HEK293 (cell line): ENCODE results near the gene CACUL1.
A peak's percentile ranks its signal among the peaks of the same experiment; 100 is the strongest.

ENCODE experiments used
- CTCF ChIA-PET: fragments of 350-600 bp; formaldehyde crosslinking; extraction: SDS; loops from one replicate; lab custom pipeline; 2021; ENCODE audit warnings: antibody characterized with exemption; lab: Yijun Ruan, JAX
- POLR2A ChIA-PET: fragments of 300-600 bp; formaldehyde crosslinking; extraction: SDS; loops from one replicate; lab custom pipeline; 2020; ENCODE audit warnings: antibody characterized with exemption, inconsistent platforms; lab: Yijun Ruan, JAX
- H3K27ac ChIP-seq: fragments of 200-500 bp; sonication (Bioruptor generic); 2 replicates; pipeline ENCODE4 v1.5.1; 2014; ENCODE audit warnings: low read depth, low read length, control low read depth, inconsistent platforms; ENCODE audit errors: extremely low read depth
- H3K36me3 ChIP-seq, 2 experiments: fragments of 200-500 bp in 1 of 2; sonication (Bioruptor generic) in 1 of 2; 1 replicate in 1 of 2; 2 replicates in 1 of 2; pipeline ENCODE4 v1.5.1; 2014 to 2017; ENCODE audit warnings: inconsistent platforms in 2 of 2, low read length in 2 of 2; ENCODE audit not compliant: control insufficient read depth in 2 of 2, insufficient read depth in 1 of 2
- H3K4me1 ChIP-seq: fragments of 200-500 bp; sonication (Bioruptor generic); 2 replicates; pipeline ENCODE4 v1.5.1; 2014; ENCODE audit warnings: mild to moderate bottlenecking, low read length, inconsistent platforms; ENCODE audit not compliant: control insufficient read depth, insufficient read depth
- H3K4me3 ChIP-seq: 2 replicates; pipeline ENCODE4 v1.5.1; 2011; ENCODE audit warnings: low read depth, mild to moderate bottlenecking, control low read depth, low read length, moderate library complexity
- H3K9me3 ChIP-seq: fragments of 200-500 bp; sonication (Bioruptor generic); 2 replicates; pipeline ENCODE4 v1.5.1; 2014; ENCODE audit warnings: low read depth, low read length, inconsistent platforms; ENCODE audit not compliant: control insufficient read depth, insufficient read depth
- GLIS2 ChIP-seq: fragments of 450-650 bp; formaldehyde crosslinking; IDR thresholded peaks from 2 replicates; pipeline ENCODE4 v1.5.1; 2016; ENCODE audit warnings: missing biosample characterization, missing genetic modification characterization
- HOXD13 ChIP-seq: sonication (generic); formaldehyde crosslinking; IDR thresholded peaks from 2 replicates; pipeline ENCODE4 v1.8.0; 2022; ENCODE audit warnings: missing genetic modification reagents, borderline replicate concordance
- KLF10 ChIP-seq: fragments of 450-650 bp; IDR thresholded peaks from 2 replicates; pipeline ENCODE4 v1.5.1; 2018; ENCODE audit warnings: missing biosample characterization, mild to moderate bottlenecking, missing genetic modification characterization
- KLF8 ChIP-seq: fragments of 450-650 bp; formaldehyde crosslinking; IDR thresholded peaks from 2 replicates; pipeline ENCODE4 v1.5.1; 2016; ENCODE audit warnings: missing biosample characterization, missing genetic modification characterization
- OVOL3 ChIP-seq: fragments of 450-650 bp; formaldehyde crosslinking; IDR thresholded peaks from 2 replicates; pipeline ENCODE4 v1.5.1; 2016; ENCODE audit warnings: missing biosample characterization, missing genetic modification characterization
- SP2 ChIP-seq: fragments of 450-650 bp; formaldehyde crosslinking; IDR thresholded peaks from 2 replicates; pipeline ENCODE4 v1.5.1; 2016; ENCODE audit warnings: missing biosample characterization, missing genetic modification characterization
- WT1 ChIP-seq: fragments of 450-650 bp; formaldehyde crosslinking; IDR thresholded peaks from 2 replicates; pipeline ENCODE4 v1.5.1; 2016; ENCODE audit warnings: missing biosample characterization, missing genetic modification characterization
- ZBTB1 ChIP-seq: fragments of 450-650 bp; formaldehyde crosslinking; IDR thresholded peaks from 2 replicates; pipeline ENCODE4 v1.5.1; 2016; ENCODE audit warnings: missing biosample characterization, missing genetic modification characterization
- ZBTB8A ChIP-seq: fragments of 450-650 bp; formaldehyde crosslinking; IDR thresholded peaks from 2 replicates; pipeline ENCODE4 v1.5.1; 2016; ENCODE audit warnings: missing biosample characterization, missing genetic modification characterization
- ZNF10 ChIP-seq: fragments of 450-650 bp; formaldehyde crosslinking; IDR thresholded peaks from 2 replicates; pipeline ENCODE4 v1.5.1; 2017; ENCODE audit warnings: missing biosample characterization, missing genetic modification characterization
- ZNF114 ChIP-seq: fragments of 450-650 bp; formaldehyde crosslinking; IDR thresholded peaks from 2 replicates; pipeline ENCODE4 v1.5.0; 2017; ENCODE audit warnings: missing biosample characterization, missing genetic modification characterization
- ZNF248 ChIP-seq: fragments of 450-650 bp; formaldehyde crosslinking; IDR thresholded peaks from 2 replicates; pipeline ENCODE4 v1.5.1; 2017; ENCODE audit warnings: missing biosample characterization, missing genetic modification characterization
- ZNF530 ChIP-seq: fragments of 450-650 bp; formaldehyde crosslinking; IDR thresholded peaks from 2 replicates; pipeline ENCODE4 v1.5.1; 2016; ENCODE audit warnings: low read depth, missing biosample characterization, missing genetic modification characterization
- ZNF548 ChIP-seq: fragments of 450-650 bp; formaldehyde crosslinking; IDR thresholded peaks from 2 replicates; pipeline ENCODE4 v1.5.1; 2016; ENCODE audit warnings: missing biosample characterization, missing genetic modification characterization
- ZNF560 ChIP-seq: fragments of 450-650 bp; formaldehyde crosslinking; IDR thresholded peaks from 2 replicates; pipeline ENCODE4 v1.5.1; 2017; ENCODE audit warnings: missing biosample characterization, missing genetic modification characterization, borderline replicate concordance
- ZNF610 ChIP-seq: fragments of 450-650 bp; formaldehyde crosslinking; IDR thresholded peaks from 2 replicates; pipeline ENCODE4 v1.5.1; 2016; ENCODE audit warnings: missing biosample characterization, missing genetic modification characterization, borderline replicate concordance
- ZNF623 ChIP-seq: fragments of 450-650 bp; formaldehyde crosslinking; IDR thresholded peaks from 2 replicates; pipeline ENCODE4 v1.5.1; 2016; ENCODE audit warnings: missing biosample characterization, missing genetic modification characterization
- ZNF624 ChIP-seq: fragments of 450-650 bp; formaldehyde crosslinking; IDR thresholded peaks from 2 replicates; pipeline ENCODE4 v1.5.1; 2017; ENCODE audit warnings: missing biosample characterization, missing genetic modification characterization
- ZNF776 ChIP-seq: fragments of 450-650 bp; formaldehyde crosslinking; IDR thresholded peaks from 2 replicates; pipeline ENCODE4 v1.5.0; 2017; ENCODE audit warnings: missing biosample characterization, missing genetic modification characterization, borderline replicate concordance
- TF ChIP-seq, protein P1 (sequence below): fragments of 450-650 bp; formaldehyde crosslinking; IDR thresholded peaks from 2 replicates; pipeline ENCODE4 v1.5.1; 2016; ENCODE audit warnings: missing biosample characterization, missing genetic modification characterization
- TF ChIP-seq, protein P2 (sequence below): fragments of 450-650 bp; formaldehyde crosslinking; IDR thresholded peaks from 2 replicates; pipeline ENCODE4 v1.5.1; 2016; ENCODE audit warnings: missing biosample characterization, missing genetic modification characterization
- TF ChIP-seq, protein P3 (sequence below): fragments of 450-650 bp; formaldehyde crosslinking; IDR thresholded peaks from 2 replicates; pipeline ENCODE4 v1.5.1; 2016; ENCODE audit warnings: missing biosample characterization, missing genetic modification characterization
- TF ChIP-seq, protein P4 (sequence below): fragments of 450-650 bp; formaldehyde crosslinking; IDR thresholded peaks from 2 replicates; pipeline ENCODE4 v1.5.1; 2016; ENCODE audit warnings: missing biosample characterization, missing genetic modification characterization, borderline replicate concordance
- TF ChIP-seq, protein P5 (sequence below): fragments of 450-650 bp; formaldehyde crosslinking; IDR thresholded peaks from 2 replicates; pipeline ENCODE4 v1.5.1; 2016; ENCODE audit warnings: missing biosample characterization, missing genetic modification characterization
- TF ChIP-seq, protein P6 (sequence below): fragments of 450-650 bp; formaldehyde crosslinking; IDR thresholded peaks from 2 replicates; pipeline ENCODE4 v1.5.1; 2016; ENCODE audit warnings: missing biosample characterization, missing genetic modification characterization

CACUL1 gene

DNA sequence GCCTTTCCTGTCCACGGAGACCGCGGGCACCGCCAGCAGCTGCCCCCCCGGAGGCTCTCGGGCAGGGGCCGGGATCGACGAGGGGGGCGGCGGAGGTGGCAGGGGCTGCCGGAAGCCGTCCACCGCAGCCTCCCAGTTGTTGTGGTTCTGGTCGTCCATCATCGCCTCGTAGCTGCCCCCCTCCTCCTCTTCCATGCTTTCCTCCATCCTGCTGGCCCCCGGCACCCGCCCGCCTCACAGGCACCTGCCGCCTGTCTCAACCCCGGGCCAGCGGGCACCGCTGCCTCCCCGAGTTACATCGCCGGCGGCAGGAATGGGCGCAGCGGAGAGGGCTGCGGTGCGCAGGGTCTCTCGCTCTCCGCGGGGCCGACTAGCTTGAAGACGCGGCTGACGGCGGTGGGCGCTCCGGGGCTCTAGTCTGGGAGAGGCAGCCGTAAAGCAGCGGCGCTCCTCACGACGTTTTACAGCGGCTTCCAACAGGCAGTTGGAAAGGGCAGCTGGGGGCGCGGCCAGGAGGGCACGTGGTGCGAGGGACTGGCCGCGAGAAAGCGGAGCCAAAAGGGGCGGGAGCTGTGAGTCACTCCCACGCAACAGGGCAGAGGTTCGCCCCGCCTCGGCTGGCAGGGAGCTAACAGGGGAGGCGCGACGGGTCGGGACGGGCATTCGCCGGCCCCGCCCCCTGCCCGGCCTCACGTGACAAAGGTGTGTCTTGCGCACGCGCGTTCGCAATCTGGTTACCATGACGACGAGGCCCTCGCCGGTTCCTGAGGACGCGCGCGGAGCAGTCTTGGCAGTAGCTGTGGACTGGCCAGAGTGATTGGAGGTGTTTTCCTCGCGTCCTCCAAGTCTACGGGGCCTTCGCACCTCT is at the start of gene CACUL1:
Gene CACUL1 (minus strand): TSS at position 415 of the 868 bp plus-strand sequence. CDS start 208 bp downstream, at position 207.
- CTCF ChIA-PET: interaction anchor here (0.6 to 2.0 kb wide), 8 partner anchors 17 to 95 kb away, joined by 3 to 9 read pairs (median 4); no protein-coding TSS in a partner anchor
- POLR2A ChIA-PET: interaction anchor here (0.6 to 2.4 kb wide), 23 partner anchors 9 to 1381 kb away, joined by 3 to 27 read pairs (median 5); partner anchors contain the start of genes DENND10 and NANOS1
- TF ChIP-seq ZNF548 (tag by site-specific recombination) (no peak; the same call in 1 of the 2 replicates), ZNF10 (tag by site-specific recombination) (no peak), HOXD13 (CRISPR knock-in tag) (no peak), ZNF530 (tag by site-specific recombination) (no peak), ZNF248 (tag by site-specific recombination) (no peak), KLF8 (tag by site-specific recombination) (peak; percentile 92), KLF10 (peak; percentile 99), ZNF114 (no peak), ZNF624 (tag by site-specific recombination) (no peak), WT1 (peak; percentile 81), SP2 (tag by site-specific recombination) (peak; percentile 99), ZNF560 (tag by site-specific recombination) (no peak), OVOL3 (tag by site-specific recombination) (no peak), ZNF623 (no peak), ZBTB8A (tag by site-specific recombination) (peak; percentile 88), GLIS2 (peak; percentile 65), ZNF776 (no peak), ZBTB1 (no peak), ZNF610 (tag by site-specific recombination) (no peak; the same call in 1 of the 2 replicates)
- TF ChIP-seq, protein P1, sequence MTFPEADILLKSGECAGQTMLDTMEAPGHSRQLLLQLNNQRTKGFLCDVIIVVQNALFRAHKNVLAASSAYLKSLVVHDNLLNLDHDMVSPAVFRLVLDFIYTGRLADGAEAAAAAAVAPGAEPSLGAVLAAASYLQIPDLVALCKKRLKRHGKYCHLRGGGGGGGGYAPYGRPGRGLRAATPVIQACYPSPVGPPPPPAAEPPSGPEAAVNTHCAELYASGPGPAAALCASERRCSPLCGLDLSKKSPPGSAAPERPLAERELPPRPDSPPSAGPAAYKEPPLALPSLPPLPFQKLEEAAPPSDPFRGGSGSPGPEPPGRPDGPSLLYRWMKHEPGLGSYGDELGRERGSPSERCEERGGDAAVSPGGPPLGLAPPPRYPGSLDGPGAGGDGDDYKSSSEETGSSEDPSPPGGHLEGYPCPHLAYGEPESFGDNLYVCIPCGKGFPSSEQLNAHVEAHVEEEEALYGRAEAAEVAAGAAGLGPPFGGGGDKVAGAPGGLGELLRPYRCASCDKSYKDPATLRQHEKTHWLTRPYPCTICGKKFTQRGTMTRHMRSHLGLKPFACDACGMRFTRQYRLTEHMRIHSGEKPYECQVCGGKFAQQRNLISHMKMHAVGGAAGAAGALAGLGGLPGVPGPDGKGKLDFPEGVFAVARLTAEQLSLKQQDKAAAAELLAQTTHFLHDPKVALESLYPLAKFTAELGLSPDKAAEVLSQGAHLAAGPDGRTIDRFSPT (tag by site-specific recombination): peak; percentile 100
- TF ChIP-seq, protein P2, sequence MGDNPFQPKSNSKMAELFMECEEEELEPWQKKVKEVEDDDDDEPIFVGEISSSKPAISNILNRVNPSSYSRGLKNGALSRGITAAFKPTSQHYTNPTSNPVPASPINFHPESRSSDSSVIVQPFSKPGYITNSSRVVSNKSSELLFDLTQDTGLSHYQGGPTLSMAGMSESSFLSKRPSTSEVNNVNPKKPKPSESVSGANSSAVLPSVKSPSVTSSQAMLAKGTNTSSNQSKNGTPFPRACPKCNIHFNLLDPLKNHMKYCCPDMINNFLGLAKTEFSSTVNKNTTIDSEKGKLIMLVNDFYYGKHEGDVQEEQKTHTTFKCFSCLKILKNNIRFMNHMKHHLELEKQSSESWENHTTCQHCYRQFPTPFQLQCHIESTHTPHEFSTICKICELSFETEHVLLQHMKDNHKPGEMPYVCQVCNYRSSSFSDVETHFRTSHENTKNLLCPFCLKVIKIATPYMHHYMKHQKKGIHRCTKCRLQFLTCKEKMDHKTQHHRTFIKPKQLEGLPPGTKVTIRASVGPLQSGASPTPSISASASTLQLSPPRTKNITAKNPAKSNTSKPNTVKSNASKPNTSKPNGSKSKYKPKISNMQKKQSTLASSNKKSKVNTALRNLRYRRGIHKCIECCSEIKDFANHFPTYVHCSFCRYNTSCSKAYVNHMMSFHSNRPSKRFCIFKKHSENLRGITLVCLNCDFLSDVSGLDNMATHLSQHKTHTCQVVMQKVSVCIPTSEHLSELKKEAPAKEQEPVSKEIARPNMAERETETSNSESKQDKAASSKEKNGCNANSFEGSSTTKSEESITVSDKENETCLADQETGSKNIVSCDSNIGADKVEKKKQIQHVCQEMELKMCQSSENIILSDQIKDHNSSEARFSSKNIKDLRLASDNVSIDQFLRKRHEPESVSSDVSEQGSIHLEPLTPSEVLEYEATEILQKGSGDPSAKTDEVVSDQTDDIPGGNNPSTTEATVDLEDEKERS: no peak
- TF ChIP-seq, protein P3, sequence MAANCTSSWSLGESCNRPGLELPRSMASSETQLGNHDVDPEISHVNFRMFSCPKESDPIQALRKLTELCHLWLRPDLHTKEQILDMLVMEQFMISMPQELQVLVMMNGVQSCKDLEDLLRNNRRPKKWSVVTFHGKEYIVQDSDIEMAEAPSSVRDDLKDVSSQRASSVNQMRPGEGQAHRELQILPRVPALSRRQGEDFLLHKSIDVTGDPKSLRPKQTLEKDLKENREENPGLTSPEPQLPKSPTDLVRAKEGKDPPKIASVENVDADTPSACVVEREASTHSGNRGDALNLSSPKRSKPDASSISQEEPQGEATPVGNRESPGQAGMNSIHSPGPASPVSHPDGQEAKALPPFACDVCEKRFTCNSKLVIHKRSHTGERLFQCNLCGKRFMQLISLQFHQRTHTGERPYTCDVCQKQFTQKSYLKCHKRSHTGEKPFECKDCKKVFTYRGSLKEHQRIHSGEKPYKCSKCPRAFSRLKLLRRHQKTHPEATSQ (tag by site-specific recombination): 0 out of 2 replicates have a peak, but pooled peaks have one; percentile 44
- TF ChIP-seq, protein P4, sequence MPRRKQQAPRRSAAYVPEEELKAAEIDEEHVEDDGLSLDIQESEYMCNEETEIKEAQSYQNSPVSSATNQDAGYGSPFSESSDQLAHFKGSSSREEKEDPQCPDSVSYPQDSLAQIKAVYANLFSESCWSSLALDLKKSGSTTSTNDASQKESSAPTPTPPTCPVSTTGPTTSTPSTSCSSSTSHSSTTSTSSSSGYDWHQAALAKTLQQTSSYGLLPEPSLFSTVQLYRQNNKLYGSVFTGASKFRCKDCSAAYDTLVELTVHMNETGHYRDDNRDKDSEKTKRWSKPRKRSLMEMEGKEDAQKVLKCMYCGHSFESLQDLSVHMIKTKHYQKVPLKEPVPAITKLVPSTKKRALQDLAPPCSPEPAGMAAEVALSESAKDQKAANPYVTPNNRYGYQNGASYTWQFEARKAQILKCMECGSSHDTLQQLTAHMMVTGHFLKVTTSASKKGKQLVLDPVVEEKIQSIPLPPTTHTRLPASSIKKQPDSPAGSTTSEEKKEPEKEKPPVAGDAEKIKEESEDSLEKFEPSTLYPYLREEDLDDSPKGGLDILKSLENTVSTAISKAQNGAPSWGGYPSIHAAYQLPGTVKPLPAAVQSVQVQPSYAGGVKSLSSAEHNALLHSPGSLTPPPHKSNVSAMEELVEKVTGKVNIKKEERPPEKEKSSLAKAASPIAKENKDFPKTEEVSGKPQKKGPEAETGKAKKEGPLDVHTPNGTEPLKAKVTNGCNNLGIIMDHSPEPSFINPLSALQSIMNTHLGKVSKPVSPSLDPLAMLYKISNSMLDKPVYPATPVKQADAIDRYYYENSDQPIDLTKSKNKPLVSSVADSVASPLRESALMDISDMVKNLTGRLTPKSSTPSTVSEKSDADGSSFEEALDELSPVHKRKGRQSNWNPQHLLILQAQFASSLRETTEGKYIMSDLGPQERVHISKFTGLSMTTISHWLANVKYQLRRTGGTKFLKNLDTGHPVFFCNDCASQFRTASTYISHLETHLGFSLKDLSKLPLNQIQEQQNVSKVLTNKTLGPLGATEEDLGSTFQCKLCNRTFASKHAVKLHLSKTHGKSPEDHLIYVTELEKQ (tag by site-specific recombination): no peak
- TF ChIP-seq, protein P5, sequence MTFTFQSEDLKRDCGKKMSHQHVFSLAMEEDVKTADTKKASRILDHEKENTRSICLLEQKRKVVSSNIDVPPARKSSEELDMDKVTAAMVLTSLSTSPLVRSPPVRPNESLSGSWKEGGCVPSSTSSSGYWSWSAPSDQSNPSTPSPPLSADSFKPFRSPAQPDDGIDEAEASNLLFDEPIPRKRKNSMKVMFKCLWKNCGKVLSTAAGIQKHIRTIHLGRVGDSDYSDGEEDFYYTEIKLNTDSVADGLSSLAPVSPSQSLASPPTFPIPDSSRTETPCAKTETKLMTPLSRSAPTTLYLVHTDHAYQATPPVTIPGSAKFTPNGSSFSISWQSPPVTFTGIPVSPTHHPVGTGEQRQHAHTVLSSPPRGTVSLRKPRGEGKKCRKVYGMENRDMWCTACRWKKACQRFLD (tag by site-specific recombination): no peak
- TF ChIP-seq, protein P6, sequence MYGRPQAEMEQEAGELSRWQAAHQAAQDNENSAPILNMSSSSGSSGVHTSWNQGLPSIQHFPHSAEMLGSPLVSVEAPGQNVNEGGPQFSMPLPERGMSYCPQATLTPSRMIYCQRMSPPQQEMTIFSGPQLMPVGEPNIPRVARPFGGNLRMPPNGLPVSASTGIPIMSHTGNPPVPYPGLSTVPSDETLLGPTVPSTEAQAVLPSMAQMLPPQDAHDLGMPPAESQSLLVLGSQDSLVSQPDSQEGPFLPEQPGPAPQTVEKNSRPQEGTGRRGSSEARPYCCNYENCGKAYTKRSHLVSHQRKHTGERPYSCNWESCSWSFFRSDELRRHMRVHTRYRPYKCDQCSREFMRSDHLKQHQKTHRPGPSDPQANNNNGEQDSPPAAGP (tag by site-specific recombination): no peak; the same call in 1 of the 2 replicates

More for the DNA sequence above, at the start of gene CACUL1:
- peak within 1 kb of the TSS; percentile 88 for H3K27ac ChIP-seq
- H3K4me3 ChIP-seq: peak within 1 kb of the TSS; percentile 93
- H3K4me1 ChIP-seq: peaks cover 13% of the 10 kb centered on the region; the same call in 1 of the 2 replicates
- no peaks in the 10 kb centered on the region for H3K9me3 ChIP-seq
- H3K36me3 ChIP-seq: no peaks in the 10 kb centered on the region
